Caco-2 (cell line): ENCODE measurements around the gene PLBD2. TPM values are rescaled to one million over a fixed set of nuclear protein-coding genes. Genes with fewer than 3 reads are reported as not detected.

ENCODE experiments used
- BruUV-seq: library from RNA; stranded (reverse); fragments of 400-500 nt; replicated peaks from 2 replicates; lab custom pipeline; 2021; lab: Mats Ljungman, UMichigan
- CTCF ChIA-PET: fragments of 300-600 bp; sonication (Branson Sonifier 250); formaldehyde crosslinking; loops from one replicate; lab custom pipeline; 2022; ENCODE audit warnings: antibody characterized with exemption; lab: Charles Lee
- POLR2A ChIA-PET: fragments of 300-600 bp; sonication (Branson Sonifier 250); formaldehyde crosslinking; loops from one replicate; lab custom pipeline; 2022; ENCODE audit warnings: antibody characterized with exemption; lab: Charles Lee
- DNase-seq, 2 experiments: peaks; one replicate each; pipeline versions ENCODE4 v3.0.0 to v3.0.0-alpha.2; 2020 to 2022
- H3K27me3 ChIP-seq: replicated peaks from 2 replicates; pipeline ENCODE4 v1.6.0; 2011; ENCODE audit warnings: low read length; ENCODE audit not compliant: control insufficient read depth, insufficient read depth
- H3K36me3 ChIP-seq: 2 replicates; pipeline ENCODE4 v1.5.1; 2011; ENCODE audit warnings: low read length; ENCODE audit not compliant: control insufficient read depth, insufficient read depth
- H3K4me1 ChIP-seq: fragments of 250-450 bp; sonication (Bioruptor Pico); 2 replicates; pipeline ENCODE4 v1.5.1; 2020; ENCODE audit warnings: mild to moderate bottlenecking
- H3K4me3 ChIP-seq: 2 replicates; pipeline ENCODE4 v1.5.1; 2011; ENCODE audit warnings: low read depth, mild to moderate bottlenecking, control low read depth, low read length
- H3K9me3 ChIP-seq: fragments of 250-450 bp; sonication (Bioruptor Pico); 2 replicates; pipeline ENCODE4 v1.5.1; 2020; ENCODE audit warnings: mild to moderate bottlenecking, moderate library complexity
- H3K27ac Mint-ChIP-seq: one replicate; pipeline ENCODE4 v1.8.0; 2022; ENCODE audit warnings: mixed read lengths; ENCODE audit not compliant: unreplicated experiment
- H3K27me3 Mint-ChIP-seq: one replicate; pipeline ENCODE4 v1.8.0; 2022; ENCODE audit warnings: mixed read lengths; ENCODE audit not compliant: insufficient read depth, unreplicated experiment
- H3K36me3 Mint-ChIP-seq: one replicate; pipeline ENCODE4 v1.8.0; 2022; ENCODE audit warnings: mild to moderate bottlenecking, mixed read lengths; ENCODE audit not compliant: insufficient read depth, unreplicated experiment
- H3K4me1 Mint-ChIP-seq: one replicate; pipeline ENCODE4 v1.8.0; 2022; ENCODE audit warnings: low read depth, mixed read lengths; ENCODE audit not compliant: unreplicated experiment
- H3K4me3 Mint-ChIP-seq: one replicate; pipeline ENCODE4 v1.8.0; 2022; ENCODE audit warnings: mild to moderate bottlenecking, moderate library complexity, mixed read lengths; ENCODE audit not compliant: unreplicated experiment
- H3K9me3 Mint-ChIP-seq: one replicate; pipeline ENCODE4 v1.8.0; 2022; ENCODE audit warnings: mixed read lengths; ENCODE audit not compliant: unreplicated experiment
- intact Hi-C: fragments of 100-400 bp; cut with micrococcal nuclease; formaldehyde crosslinking; loops from one replicate; pipeline ENCODE4 v1.10.0; 2022; ENCODE audit not compliant: unreplicated experiment
- total RNA-seq: library from RNA; stranded (reverse); gene quantifications from 2 replicates; pipeline ENCODE4 v1.2.3, GENCODE V29; 2022
- TF ChIP-seq, protein P1 (sequence below), 2 experiments: fragments of 200-600 bp in 1 of 2; IDR thresholded peaks; 1 replicate in 1 of 2; 2 replicates in 1 of 2; pipeline versions ENCODE4 v1.5.1 to v1.8.0; 2011 to 2022; ENCODE audit warnings: antibody characterized with exemption in 1 of 2, control low read depth in 1 of 2, inconsistent platforms in 1 of 2, low read depth in 1 of 2, low read length in 1 of 2, mild to moderate bottlenecking in 1 of 2, moderate library complexity in 1 of 2; ENCODE audit not compliant: insufficient read depth in 1 of 2, severe bottlenecking in 1 of 2, unreplicated experiment in 1 of 2

PLBD2 gene
- total RNA-seq, 1 experiment from 2014 or later: 43.1 TPM

DNA sequence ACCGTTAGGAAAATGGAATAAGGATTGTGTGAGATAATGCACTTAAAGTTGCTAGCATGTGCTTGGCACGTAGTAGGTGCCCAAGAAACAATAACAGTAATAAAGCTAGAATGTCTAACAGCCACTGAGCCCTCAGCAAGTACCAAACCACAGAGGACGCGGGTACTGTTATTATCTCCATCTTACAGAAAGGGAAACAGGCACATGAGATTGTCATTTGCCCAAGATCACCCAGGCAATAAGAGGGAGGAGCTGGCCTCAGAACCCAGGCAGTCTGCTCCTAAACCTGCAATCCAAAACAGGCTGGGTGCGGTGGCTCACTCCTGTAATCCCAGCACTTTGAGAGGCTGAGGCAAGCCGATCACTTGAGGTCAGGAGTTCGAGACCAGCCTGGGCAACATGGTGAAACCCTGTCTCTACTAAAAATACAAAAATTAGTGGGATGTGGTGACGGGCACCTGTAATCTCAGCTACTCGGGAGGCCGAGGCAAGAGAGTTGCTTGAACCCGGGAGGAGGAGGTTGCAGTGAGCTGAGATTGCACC is 50.4 kb downstream of the PLBD2 start:
- intact Hi-C loops: no loop called here
- CTCF ChIA-PET: no interaction called here
- no peaks in the 10 kb centered on the region for H3K9me3 Mint-ChIP-seq

DNA sequence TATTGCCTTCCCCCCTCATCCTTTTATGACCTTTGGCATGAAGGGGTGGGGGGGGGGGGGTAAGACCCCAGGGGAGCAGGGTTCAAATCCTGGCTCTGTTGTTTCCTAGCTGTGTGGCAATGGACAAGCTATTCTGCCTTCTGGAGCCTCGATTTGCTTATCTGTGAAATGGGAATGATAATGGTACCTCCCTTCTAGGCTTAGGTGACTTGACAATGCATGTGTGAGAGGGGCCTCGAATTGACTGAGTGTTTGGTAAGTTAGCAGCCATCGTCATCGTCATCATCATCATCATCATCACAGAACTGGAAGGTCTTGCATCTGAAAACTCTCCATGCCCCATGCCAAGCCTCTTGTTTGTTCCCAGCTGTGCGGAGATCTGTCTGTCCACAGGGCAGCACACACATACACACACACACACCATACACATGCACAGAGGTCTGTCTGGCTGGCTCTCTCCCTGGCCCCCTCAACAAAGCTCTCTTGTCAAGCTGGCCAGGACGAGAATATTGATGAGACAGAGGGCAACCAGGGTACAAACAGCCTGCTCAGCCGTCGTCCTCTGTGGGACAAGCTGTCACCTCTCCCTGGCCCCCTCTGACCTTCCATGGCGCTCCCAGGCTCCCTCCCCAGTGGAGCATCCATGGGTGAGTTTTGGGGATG is 51.2 kb downstream of the PLBD2 start:
- Histone ChIP-seq H3K36me3 (no peaks in the 10 kb centered on the region), H3K4me3 (no peak overlapping the region), H3K27me3 (no peaks in the 10 kb centered on the region), H3K9me3 (no peaks in the 10 kb centered on the region), H3K4me1 (no peaks in the 10 kb centered on the region)
- intact Hi-C loops: no loop called here
- no TSS peak for BruUV-seq
- Mint-ChIP-seq H3K4me3 (no peak overlapping the region), H3K36me3 (no peaks in the 10 kb centered on the region), H3K4me1 (no peaks in the 10 kb centered on the region), H3K9me3 (no peaks in the 10 kb centered on the region), H3K27ac (no peak overlapping the region), H3K27me3 (no peaks in the 10 kb centered on the region)
- TF ChIP-seq, protein P1, sequence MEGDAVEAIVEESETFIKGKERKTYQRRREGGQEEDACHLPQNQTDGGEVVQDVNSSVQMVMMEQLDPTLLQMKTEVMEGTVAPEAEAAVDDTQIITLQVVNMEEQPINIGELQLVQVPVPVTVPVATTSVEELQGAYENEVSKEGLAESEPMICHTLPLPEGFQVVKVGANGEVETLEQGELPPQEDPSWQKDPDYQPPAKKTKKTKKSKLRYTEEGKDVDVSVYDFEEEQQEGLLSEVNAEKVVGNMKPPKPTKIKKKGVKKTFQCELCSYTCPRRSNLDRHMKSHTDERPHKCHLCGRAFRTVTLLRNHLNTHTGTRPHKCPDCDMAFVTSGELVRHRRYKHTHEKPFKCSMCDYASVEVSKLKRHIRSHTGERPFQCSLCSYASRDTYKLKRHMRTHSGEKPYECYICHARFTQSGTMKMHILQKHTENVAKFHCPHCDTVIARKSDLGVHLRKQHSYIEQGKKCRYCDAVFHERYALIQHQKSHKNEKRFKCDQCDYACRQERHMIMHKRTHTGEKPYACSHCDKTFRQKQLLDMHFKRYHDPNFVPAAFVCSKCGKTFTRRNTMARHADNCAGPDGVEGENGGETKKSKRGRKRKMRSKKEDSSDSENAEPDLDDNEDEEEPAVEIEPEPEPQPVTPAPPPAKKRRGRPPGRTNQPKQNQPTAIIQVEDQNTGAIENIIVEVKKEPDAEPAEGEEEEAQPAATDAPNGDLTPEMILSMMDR (IDR thresholded peaks at IDR 0.05; ENCODE audit: insufficient read depth in 1 of 2, low read depth in 1 of 2, low read length in 1 of 2, severe bottlenecking in 1 of 2, unreplicated experiment in 1 of 2): no peak
- ChIA-PET POLR2A (interaction anchor here (0.6 kb wide), 1 partner anchor 34 kb away, joined by 3 read pairs; no protein-coding TSS in a partner anchor), CTCF (no interaction called here)
- DNase-seq: no peak

More for the DNA sequence above, 50.4 kb downstream of the PLBD2 start:
- TF ChIP-seq, protein P1 (IDR thresholded peaks at IDR 0.05; ENCODE audit: insufficient read depth in 1 of 2, low read depth in 1 of 2, low read length in 1 of 2, severe bottlenecking in 1 of 2, unreplicated experiment in 1 of 2): no peak
- Histone ChIP-seq H3K4me1 (no peaks in the 10 kb centered on the region), H3K27me3 (no peaks in the 10 kb centered on the region), H3K9me3 (no peaks in the 10 kb centered on the region), H3K36me3 (no peaks in the 10 kb centered on the region), H3K4me3 (no peak overlapping the region)
- BruUV-seq: no TSS peak
- Mint-ChIP-seq H3K27ac (no peak overlapping the region), H3K36me3 (no peaks in the 10 kb centered on the region), H3K4me1 (no peaks in the 10 kb centered on the region), H3K4me3 (no peak overlapping the region), H3K27me3 (no peaks in the 10 kb centered on the region)
- POLR2A ChIA-PET: no interaction called here
- no peak for DNase-seq

DNA sequence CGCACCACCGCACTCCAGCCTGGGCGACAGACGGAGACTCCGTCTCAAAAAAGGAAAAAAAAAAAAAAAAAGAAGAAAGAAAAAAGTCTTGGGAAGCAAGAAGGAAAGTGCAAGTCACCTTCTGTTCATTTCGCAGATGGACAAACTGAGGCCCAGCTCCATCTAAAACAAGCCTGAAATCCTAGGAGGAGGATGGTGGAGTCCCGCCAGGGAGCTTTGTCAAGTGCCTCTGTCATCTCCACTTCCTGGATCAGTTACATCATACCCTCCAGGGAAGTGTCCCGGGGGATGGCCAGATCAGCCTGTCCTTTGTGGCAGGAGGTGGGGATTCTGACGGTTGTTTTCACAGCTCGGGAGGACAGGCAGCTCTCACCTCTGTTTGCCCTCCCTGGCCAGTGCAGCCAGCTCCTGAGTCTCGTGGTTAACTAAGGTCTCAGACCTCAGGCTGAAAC is 55.1 kb downstream of the PLBD2 start:
- BruUV-seq: no TSS peak
- TF ChIP-seq, protein P1 (IDR thresholded peaks at IDR 0.05; ENCODE audit: insufficient read depth in 1 of 2, low read depth in 1 of 2, low read length in 1 of 2, severe bottlenecking in 1 of 2, unreplicated experiment in 1 of 2): no peak
- ChIA-PET CTCF (interaction anchor here (0.7 to 1.2 kb wide), 3 partner anchors 12 to 190 kb away, joined by 3 to 6 read pairs (median 3); no protein-coding TSS in a partner anchor), POLR2A (no interaction called here)
- H3K9me3 ChIP-seq: no peaks in the 10 kb centered on the region
- Mint-ChIP-seq H3K27me3 (no peaks in the 10 kb centered on the region), H3K4me1 (no peaks in the 10 kb centered on the region), H3K36me3 (no peaks in the 10 kb centered on the region), H3K9me3 (no peaks in the 10 kb centered on the region), H3K27ac (no peak overlapping the region), H3K4me3 (no peak overlapping the region)
- DNase-seq: no peak
- peaks cover 11% of the 10 kb centered on the region for H3K4me1 ChIP-seq
- no peaks in the 10 kb centered on the region for H3K36me3 ChIP-seq
- no peak overlapping the region for H3K4me3 ChIP-seq
- no peaks in the 10 kb centered on the region for H3K27me3 ChIP-seq
- intact Hi-C loops: no loop called here
